Activated CD4-positive, alpha-beta T cell treated with anti-CD3 and anti-CD28 coated beads, Interleukin-2, amount 10 ng/mL, durations not matched to agents 7 days and 5 days (primary cell): Measurements from ENCODE around the gene CALML6. TPM values are rescaled to one million over a fixed set of nuclear protein-coding genes. Genes with fewer than 3 reads are reported as not detected.

ENCODE experiments used
- CTCF ChIA-PET: fragments of 350-600 bp; sonication (Branson Sonifier 250); formaldehyde crosslinking; loops from one replicate; lab custom pipeline; 2021; ENCODE audit warnings: antibody characterized with exemption; lab: Charles Lee
- POLR2A ChIA-PET: fragments of 350-600 bp; sonication (Branson Sonifier 250); formaldehyde crosslinking; loops from one replicate; lab custom pipeline; 2021; ENCODE audit warnings: antibody characterized with exemption; lab: Charles Lee
- DNase-seq: peaks from one replicate; pipeline ENCODE4 v3.0.0-alpha.2; 2020
- H3K27ac Mint-ChIP-seq: one replicate; pipeline ENCODE4 v1.8.0; 2021; ENCODE audit warnings: mild to moderate bottlenecking, moderate library complexity, mixed read lengths
- H3K27me3 Mint-ChIP-seq: one replicate; pipeline ENCODE4 v1.8.0; 2021; ENCODE audit warnings: mixed read lengths
- H3K36me3 Mint-ChIP-seq: one replicate; pipeline ENCODE4 v1.8.0; 2021; ENCODE audit warnings: low read depth, mixed read lengths
- H3K4me1 Mint-ChIP-seq: one replicate; pipeline ENCODE4 v1.8.0; 2021; ENCODE audit warnings: mixed read lengths
- H3K4me3 Mint-ChIP-seq: one replicate; pipeline ENCODE4 v1.8.0; 2021; ENCODE audit warnings: mild to moderate bottlenecking, moderate library complexity, mixed read lengths
- H3K9me3 Mint-ChIP-seq: one replicate; pipeline ENCODE4 v1.8.0; 2021; ENCODE audit warnings: mixed read lengths
- total RNA-seq, 2 experiments: library from RNA; stranded (reverse); gene quantifications; one replicate each; pipeline ENCODE4 v1.2.3, GENCODE V29; 2021

The CALML6 gene
- total RNA-seq, 2 experiments from 2014 or later: 0.27 to 0.47 TPM

DNA sequence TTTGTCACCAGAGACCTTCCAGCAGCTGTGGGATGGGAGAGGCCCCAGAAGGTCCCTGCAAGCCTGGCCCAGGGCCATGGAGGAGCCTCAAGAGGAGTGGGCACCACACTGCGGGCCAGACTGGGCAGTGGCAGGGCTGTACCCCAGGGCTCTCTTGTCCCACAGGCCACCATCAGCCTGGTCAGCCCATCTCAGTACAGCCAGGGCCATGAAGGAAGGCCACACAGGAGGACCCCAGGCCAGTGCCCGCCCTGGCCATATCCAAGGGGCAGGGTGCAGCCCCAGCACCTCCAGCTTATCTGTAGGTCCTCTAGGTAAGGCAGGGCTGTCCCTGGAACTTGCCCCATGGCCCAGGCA, 21.1 kb upstream of the CALML6 start:
- Mint-ChIP-seq H3K27ac (no peak overlapping the region), H3K4me1 (peaks cover 27% of the 10 kb centered on the region), H3K36me3 (peaks cover 7% of the 10 kb centered on the region), H3K9me3 (no peaks in the 10 kb centered on the region), H3K27me3 (no peaks in the 10 kb centered on the region), H3K4me3 (no peak overlapping the region)
- POLR2A ChIA-PET: no interaction called here
- DNase-seq: no peak
- CTCF ChIA-PET: no interaction called here

- peak overlapping the region; percentile 31 for H3K27ac Mint-ChIP-seq
- no peaks in the 10 kb centered on the region for H3K27me3 Mint-ChIP-seq
Measured at GRCh38 chr1:1894354-1895059, 20.6 kb upstream of the CALML6 start.

DNA sequence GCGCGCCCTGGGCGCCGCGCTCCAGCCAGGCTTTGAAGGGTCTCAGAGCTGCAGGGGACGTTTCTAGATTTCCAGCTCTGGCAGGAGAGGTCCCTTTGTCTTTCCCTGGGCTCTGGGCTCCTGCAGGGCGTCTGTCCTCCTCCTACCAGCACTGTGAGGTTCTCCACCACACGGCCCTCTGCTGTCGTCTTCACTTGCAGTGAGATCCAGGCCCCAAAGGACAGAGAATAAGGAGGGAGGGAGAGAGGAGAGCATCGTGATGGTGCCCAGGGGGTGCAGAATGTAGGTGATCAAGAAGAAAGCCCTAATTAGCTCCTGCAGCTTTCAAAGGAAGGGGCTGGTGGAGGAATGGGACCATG, 20.0 kb upstream of the CALML6 start:
- H3K36me3 Mint-ChIP-seq: peaks cover 4% of the 10 kb centered on the region
- H3K27me3 Mint-ChIP-seq: no peaks in the 10 kb centered on the region
- H3K4me3 Mint-ChIP-seq: no peak overlapping the region
- DNase-seq: no peak
- no peaks in the 10 kb centered on the region for H3K9me3 Mint-ChIP-seq
- POLR2A ChIA-PET: no interaction called here
- H3K27ac Mint-ChIP-seq: peak overlapping the region; percentile 31
- peaks cover 23% of the 10 kb centered on the region for H3K4me1 Mint-ChIP-seq
- CTCF ChIA-PET: interaction anchor here (1.0 to 1.3 kb wide), 2 partner anchors 11 to 14 kb away, joined by 4 to 5 read pairs; no protein-coding TSS in a partner anchor

More at GRCh38 chr1:1894354-1895059, 20.6 kb upstream of the CALML6 start:
- H3K9me3 Mint-ChIP-seq: no peaks in the 10 kb centered on the region
- ChIA-PET CTCF (interaction anchor here (1.0 to 1.3 kb wide), 2 partner anchors 11 to 15 kb away, joined by 4 to 5 read pairs; no protein-coding TSS in a partner anchor), POLR2A (no interaction called here)
- no peak overlapping the region for H3K4me3 Mint-ChIP-seq
- peaks cover 4% of the 10 kb centered on the region for H3K36me3 Mint-ChIP-seq
- peak; percentile 26 for DNase-seq
- H3K4me1 Mint-ChIP-seq: peaks cover 23% of the 10 kb centered on the region

DNA sequence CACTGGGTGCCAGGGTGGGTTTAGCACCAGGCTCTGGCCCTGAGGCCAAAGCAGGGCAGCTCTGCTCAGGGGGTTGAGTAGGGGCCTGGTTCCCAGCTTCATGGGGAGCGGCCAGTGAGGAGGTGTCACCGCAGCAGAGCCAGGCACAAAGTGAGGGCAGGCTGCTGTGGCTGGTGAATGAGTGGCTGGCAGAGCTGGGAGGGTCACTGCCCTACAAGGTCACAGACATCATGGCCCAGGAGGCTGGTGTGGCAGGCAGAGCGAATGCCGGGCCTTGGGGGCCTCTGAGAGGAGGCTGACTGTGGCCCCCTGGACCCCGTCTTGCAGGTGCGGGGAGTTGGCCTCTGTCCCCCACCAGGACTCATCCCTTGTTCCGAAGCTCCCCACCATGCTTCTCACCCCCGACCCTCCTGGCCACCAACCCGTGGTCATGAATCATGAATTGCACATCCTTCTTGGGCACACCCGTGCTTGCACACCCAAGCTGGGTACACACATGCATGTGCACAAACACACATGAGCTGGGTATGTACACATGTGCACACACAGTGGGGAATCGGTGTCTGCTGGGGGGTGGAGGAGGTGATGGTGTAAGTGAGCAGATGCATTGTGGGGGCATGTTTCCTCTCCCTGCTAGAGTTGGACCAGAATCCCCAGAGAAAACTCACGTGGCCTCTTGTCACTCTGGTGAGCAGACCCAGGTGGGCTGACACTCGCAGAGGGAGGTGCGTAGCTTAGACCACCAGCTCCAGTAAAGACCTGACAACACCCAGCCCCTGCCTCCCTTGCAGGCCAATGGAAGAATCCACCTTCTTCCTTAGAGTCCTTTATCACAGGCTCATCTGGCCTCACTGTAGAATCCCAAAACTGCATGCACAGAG, 19.4 kb upstream of the CALML6 start:
- no peaks in the 10 kb centered on the region for H3K27me3 Mint-ChIP-seq
- ChIA-PET CTCF (interaction anchor here (0.5 to 1.3 kb wide), 4 partner anchors 10 to 97 kb away, joined by 3 to 8 read pairs (median 4); no protein-coding TSS in a partner anchor), POLR2A (no interaction called here)
- no peak overlapping the region for H3K27ac Mint-ChIP-seq
- peaks cover 4% of the 10 kb centered on the region for H3K36me3 Mint-ChIP-seq
- peaks cover 23% of the 10 kb centered on the region for H3K4me1 Mint-ChIP-seq
- H3K9me3 Mint-ChIP-seq: no peaks in the 10 kb centered on the region
- DNase-seq: no peak
- no peak overlapping the region for H3K4me3 Mint-ChIP-seq

GRCh38 chr1:1898246-1898933, 16.7 kb upstream of the CALML6 start:
- ChIA-PET POLR2A (interaction anchor here (1.0 kb wide), 1 partner anchor 10 kb away, joined by 8 read pairs; no protein-coding TSS in a partner anchor), CTCF (interaction anchor here (0.8 to 5.3 kb wide), 2 partner anchors 11 to 21 kb away, joined by 3 to 36 read pairs; no protein-coding TSS in a partner anchor)
- no peak overlapping the region for H3K4me3 Mint-ChIP-seq
- H3K9me3 Mint-ChIP-seq: no peaks in the 10 kb centered on the region
- H3K4me1 Mint-ChIP-seq: peaks cover 12% of the 10 kb centered on the region
- peaks cover 2% of the 10 kb centered on the region for H3K27me3 Mint-ChIP-seq
- DNase-seq: no peak
- no peaks in the 10 kb centered on the region for H3K36me3 Mint-ChIP-seq
- H3K27ac Mint-ChIP-seq: no peak overlapping the region

GRCh38 chr1:1899266-1899966, 15.6 kb upstream of the CALML6 start:
- no peak overlapping the region for H3K4me3 Mint-ChIP-seq
- ChIA-PET POLR2A (no interaction called here), CTCF (interaction anchor here (1.2 to 5.3 kb wide), 2 partner anchors 10 to 30 kb away, joined by 3 to 36 read pairs; no protein-coding TSS in a partner anchor)
- no peak overlapping the region for H3K27ac Mint-ChIP-seq
- peaks cover 2% of the 10 kb centered on the region for H3K27me3 Mint-ChIP-seq
- peaks cover 9% of the 10 kb centered on the region for H3K4me1 Mint-ChIP-seq
- H3K36me3 Mint-ChIP-seq: no peaks in the 10 kb centered on the region
- no peaks in the 10 kb centered on the region for H3K9me3 Mint-ChIP-seq
- DNase-seq: peak; percentile 31

GRCh38 chr1:1899967-1900327, 15.1 kb upstream of the CALML6 start:
- Mint-ChIP-seq H3K4me3 (no peak overlapping the region), H3K9me3 (no peaks in the 10 kb centered on the region), H3K27ac (no peak overlapping the region), H3K4me1 (peaks cover 3% of the 10 kb centered on the region), H3K27me3 (peaks cover 2% of the 10 kb centered on the region), H3K36me3 (no peaks in the 10 kb centered on the region)
- DNase-seq: no peak
- ChIA-PET CTCF (interaction anchor here (1.2 to 5.3 kb wide), 2 partner anchors 9 to 30 kb away, joined by 3 to 36 read pairs; no protein-coding TSS in a partner anchor), POLR2A (no interaction called here)

DNA sequence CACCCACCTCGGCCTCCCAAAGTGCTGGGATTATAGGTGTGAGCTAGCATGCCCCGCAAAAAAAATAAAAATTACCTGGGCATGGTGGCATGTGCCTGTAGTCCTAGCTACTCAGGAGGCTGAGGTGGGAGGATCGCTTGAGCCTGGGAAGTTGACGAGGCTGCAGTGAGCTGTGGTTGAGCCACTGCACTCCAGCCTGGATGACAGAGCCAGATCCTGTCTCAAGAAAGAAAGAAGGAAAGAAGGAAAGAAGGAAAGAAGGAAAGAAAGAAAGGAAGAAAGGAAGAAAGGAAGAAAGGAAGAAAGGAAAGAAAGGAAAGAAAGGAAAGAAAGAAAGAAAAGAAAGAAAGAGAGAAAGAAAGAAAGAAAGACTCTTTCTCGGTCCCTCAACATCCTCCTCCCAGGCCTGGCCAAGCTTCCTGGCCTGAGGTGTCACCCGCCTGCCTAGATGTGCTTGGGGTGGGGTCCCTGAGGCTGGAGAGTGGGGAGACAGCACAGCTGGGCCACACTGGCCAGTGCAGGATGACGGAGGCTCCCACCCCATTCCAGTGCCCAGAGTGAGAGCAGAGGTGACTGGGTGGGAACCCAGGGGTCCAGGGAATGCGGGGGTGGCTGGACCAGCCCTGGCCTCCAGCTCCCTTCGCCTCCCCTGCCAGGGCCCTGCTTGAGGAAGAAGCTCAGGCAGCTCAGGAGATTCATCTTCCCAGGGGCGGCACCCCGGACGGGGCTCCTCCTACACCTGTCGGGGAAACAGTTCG, 14.0 kb upstream of the CALML6 start:
- Mint-ChIP-seq H3K4me3 (no peak overlapping the region), H3K9me3 (no peaks in the 10 kb centered on the region), H3K36me3 (no peaks in the 10 kb centered on the region), H3K27ac (no peak overlapping the region), H3K27me3 (peaks cover 2% of the 10 kb centered on the region), H3K4me1 (peaks cover 2% of the 10 kb centered on the region)
- DNase-seq: no peak
- ChIA-PET POLR2A (no interaction called here), CTCF (interaction anchor here (0.9 to 5.3 kb wide), 3 partner anchors 8 to 14 kb away, joined by 3 to 36 read pairs (median 4); no protein-coding TSS in a partner anchor)

DNA sequence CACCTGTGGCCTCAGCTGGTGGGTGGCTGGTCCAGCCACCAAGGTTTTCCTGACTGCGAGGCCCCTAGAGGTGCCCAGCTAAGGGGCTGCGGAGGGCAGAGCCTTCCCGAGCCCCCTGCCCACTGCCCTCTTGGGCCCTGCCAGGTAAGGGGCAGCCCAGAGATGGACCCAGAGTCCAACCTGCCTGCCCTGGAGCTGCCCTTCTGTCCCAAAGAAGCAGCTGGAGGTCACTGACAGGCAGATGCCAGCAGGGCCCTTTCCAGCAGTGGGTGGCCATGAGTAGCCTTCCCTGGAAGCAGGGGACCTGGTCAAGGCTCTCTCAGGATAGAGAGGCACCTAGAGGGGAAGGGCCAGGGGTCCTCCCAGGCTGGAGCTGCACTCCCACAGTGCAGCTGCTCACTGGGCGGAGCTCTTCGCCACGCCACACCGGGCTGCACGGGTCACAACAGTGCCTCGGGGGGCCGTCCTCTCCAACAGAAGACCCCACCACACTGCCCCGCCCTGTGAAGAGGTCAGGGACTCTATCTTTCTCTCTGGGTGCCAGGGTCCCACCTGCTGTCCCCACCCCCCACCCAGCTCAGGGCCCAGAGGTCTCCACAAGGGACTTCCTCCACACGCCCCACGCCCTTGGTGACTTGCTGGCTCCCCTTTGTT, 13.3 kb upstream of the CALML6 start:
- DNase-seq: no peak
- Mint-ChIP-seq H3K36me3 (no peaks in the 10 kb centered on the region), H3K27me3 (peaks cover 2% of the 10 kb centered on the region), H3K4me1 (peaks cover 6% of the 10 kb centered on the region), H3K4me3 (no peak overlapping the region), H3K27ac (no peak overlapping the region), H3K9me3 (no peaks in the 10 kb centered on the region)
- CTCF ChIA-PET: interaction anchor here (0.7 to 5.3 kb wide), 5 partner anchors 7 to 29 kb away, joined by 3 to 36 read pairs (median 4); no protein-coding TSS in a partner anchor
- POLR2A ChIA-PET: no interaction called here

GRCh38 chr1:1903224-1903623, 11.8 kb upstream of the CALML6 start:
- POLR2A ChIA-PET: no interaction called here
- Mint-ChIP-seq H3K9me3 (no peaks in the 10 kb centered on the region), H3K27me3 (peaks cover 2% of the 10 kb centered on the region), H3K27ac (no peak overlapping the region), H3K4me3 (no peak overlapping the region), H3K36me3 (no peaks in the 10 kb centered on the region), H3K4me1 (peaks cover 7% of the 10 kb centered on the region)
- DNase-seq: no peak
- CTCF ChIA-PET: interaction anchor here (1.5 kb wide), 1 partner anchor 25 kb away, joined by 3 read pairs; no protein-coding TSS in a partner anchor
